Activated T-cell treated with anti-CD3 and anti-CD28 coated beads, Interleukin-2, amount 50 U/mL, for 72 hours (primary cell): Measurements from ENCODE around the gene MADCAM1. TPM values are rescaled to one million over a fixed set of nuclear protein-coding genes. Genes with fewer than 3 reads are reported as not detected.
A peak's percentile ranks its signal among the peaks of the same experiment; 100 is the strongest.
"Not testable (repeated sequence)": the region's sequence is repeated elsewhere in the genome, so short reads cannot be mapped to it uniquely, and the experiment has no call there.

Experiments used
- ATAC-seq, 2 donors: fragments of 150-1000 bp; cut with Tn5 transposase; replicated peaks in 1 of 2; 2 replicates each; pipeline ENCODE4 v1.10.0; 2021; ENCODE audit warnings: moderate library complexity in 2 of 2, mild to moderate bottlenecking in 1 of 2
- DNase-seq, 2 donors: peaks; one replicate each; pipeline ENCODE4 v3.0.0; 2021 to 2022; ENCODE audit warnings: mixed read lengths in 1 of 2
- H3K27ac Mint-ChIP-seq: one replicate; pipeline ENCODE4 v1.8.0; 2022; ENCODE audit warnings: mild to moderate bottlenecking, moderate library complexity, mixed read lengths
- H3K27me3 Mint-ChIP-seq: one replicate; pipeline ENCODE4 v1.8.0; 2022; ENCODE audit warnings: low read depth, mixed read lengths
- H3K36me3 Mint-ChIP-seq, 2 donors: one replicate each; pipeline ENCODE4 v1.8.0; 2022; ENCODE audit warnings: mixed read lengths in 2 of 2, mild to moderate bottlenecking in 1 of 2; ENCODE audit not compliant: insufficient read depth in 2 of 2
- H3K4me1 Mint-ChIP-seq: one replicate; pipeline ENCODE4 v1.8.0; 2022; ENCODE audit warnings: low read depth, mixed read lengths
- H3K4me3 Mint-ChIP-seq, 2 donors: one replicate each; pipeline ENCODE4 v1.8.0; 2022; ENCODE audit warnings: mild to moderate bottlenecking in 2 of 2, mixed read lengths in 2 of 2, moderate library complexity in 2 of 2
- H3K9me3 Mint-ChIP-seq, 2 donors: one replicate each; pipeline ENCODE4 v1.8.0; 2022; ENCODE audit warnings: mixed read lengths in 2 of 2
- total RNA-seq, 2 donors: library from RNA; stranded (reverse); gene quantifications; one replicate each; pipeline ENCODE4 v1.2.3, GENCODE V29; 2022

MADCAM1 gene
- total RNA-seq: under 1 TPM; 0.31 to 0.32 TPM

DNA sequence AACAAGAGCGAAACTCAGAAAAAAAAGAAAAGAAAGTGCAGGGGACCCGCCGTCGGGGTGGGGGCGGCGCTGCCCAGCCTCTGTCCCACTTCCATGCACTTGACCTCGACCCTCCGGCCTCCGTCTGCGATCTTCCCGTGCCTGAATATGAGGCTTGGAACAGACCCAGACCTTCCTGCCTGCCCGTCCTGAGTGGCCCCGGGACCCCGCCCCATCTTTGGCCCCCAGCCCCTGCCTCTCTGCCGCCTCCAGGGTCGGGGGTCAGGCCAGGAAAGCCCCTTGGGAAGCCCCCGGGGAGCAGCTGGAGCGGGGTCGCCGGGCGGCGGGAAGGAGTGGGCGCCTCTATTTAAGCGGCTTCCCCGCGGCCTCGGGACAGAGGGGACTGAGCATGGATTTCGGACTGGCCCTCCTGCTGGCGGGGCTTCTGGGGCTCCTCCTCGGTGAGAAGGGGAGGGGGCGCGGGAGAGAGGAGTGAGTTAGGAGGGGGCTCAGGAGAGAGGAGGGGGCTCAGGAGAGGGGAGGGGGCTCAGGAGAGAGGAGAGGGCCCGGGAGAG, at the start of gene MADCAM1:
Gene MADCAM1 (plus strand): TSS at position 375 of the 554 bp plus-strand sequence. CDS start 14 bp downstream, at position 389.
- ATAC-seq: no peak
- peak within 1 kb of the TSS in 1 of 2 donors; percentile 22 for H3K4me3 Mint-ChIP-seq
- DNase-seq: no peak
- H3K27me3 Mint-ChIP-seq: peaks cover 18% of the 10 kb centered on the region
- no peak within 1 kb of the TSS for H3K27ac Mint-ChIP-seq
- peaks cover 6% of the 10 kb centered on the region for H3K4me1 Mint-ChIP-seq
- H3K9me3 Mint-ChIP-seq: peaks cover 2 to 4% of the 10 kb centered on the region in 2 donors
- H3K36me3 Mint-ChIP-seq: peaks cover 2 to 3% of the 10 kb centered on the region in 2 donors

DNA sequence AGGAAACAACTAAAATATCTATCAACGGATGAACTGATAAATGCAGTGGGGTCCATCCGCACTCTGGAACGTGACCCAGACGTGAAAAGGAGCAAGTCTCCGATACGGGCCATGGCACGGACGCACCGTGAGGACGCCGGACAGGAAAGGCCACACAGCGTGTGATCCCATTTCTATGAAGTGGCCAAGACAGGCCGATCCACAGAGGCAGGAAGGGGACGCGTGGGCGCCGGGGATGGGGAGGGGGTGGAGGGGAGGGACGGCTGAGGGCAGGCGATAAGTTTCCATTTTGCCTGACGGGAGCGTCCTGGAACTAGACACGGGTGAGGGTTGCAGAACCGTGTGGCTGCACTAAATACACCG, 49.2 kb upstream of the MADCAM1 start:
- H3K27me3 Mint-ChIP-seq: peaks cover 2% of the 10 kb centered on the region
- DNase-seq (no peak), ATAC-seq (no peak)
- no peaks in the 10 kb centered on the region for H3K4me1 Mint-ChIP-seq
- H3K4me3 Mint-ChIP-seq: no peak overlapping the region
- H3K9me3 Mint-ChIP-seq: peaks cover 0 to 6% of the 10 kb centered on the region in 2 donors
- H3K36me3 Mint-ChIP-seq: peaks cover 4% of the 10 kb centered on the region in 2 donors
- H3K27ac Mint-ChIP-seq: no peak overlapping the region

DNA sequence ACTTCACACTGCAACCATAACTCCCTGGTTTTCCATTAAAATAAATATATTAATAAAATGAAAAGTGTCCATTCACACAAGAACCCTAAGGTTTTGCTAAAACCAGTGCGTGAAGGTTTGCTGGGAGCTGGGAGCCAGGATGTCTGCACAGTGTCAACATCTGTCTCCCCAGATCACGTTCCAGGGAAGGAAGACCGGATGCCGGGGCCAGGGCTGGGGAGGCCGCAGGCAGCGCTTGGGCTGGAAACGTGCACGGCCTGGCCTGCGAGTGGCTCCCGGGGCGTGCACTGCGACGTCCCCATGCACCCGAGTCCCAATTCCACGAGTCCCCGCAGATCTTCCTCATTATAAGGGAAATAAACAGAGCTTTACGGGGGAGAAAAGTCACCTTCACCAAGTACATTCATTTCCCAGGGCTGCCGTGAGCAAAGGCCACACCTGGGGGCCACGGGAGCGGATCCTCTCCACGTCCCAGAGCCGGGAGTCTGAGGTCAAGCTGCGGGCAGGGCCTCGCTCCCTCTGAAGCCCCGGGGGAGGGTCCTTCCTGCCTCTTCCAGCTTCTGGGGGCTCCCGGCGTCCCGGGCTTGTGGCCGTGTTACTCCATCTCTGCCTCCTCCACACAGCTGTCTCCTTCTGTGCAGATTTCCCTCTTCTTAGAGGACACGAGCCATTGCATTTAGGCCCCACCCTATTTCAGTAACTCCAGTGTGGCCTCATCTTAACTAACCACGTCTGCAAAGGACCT, 48.3 kb upstream of the MADCAM1 start:
- no peak for ATAC-seq
- no peak for DNase-seq
- Mint-ChIP-seq H3K36me3 (peaks cover 4% of the 10 kb centered on the region in 2 donors), H3K9me3 (peaks cover 0 to 5% of the 10 kb centered on the region in 2 donors), H3K27me3 (no peaks in the 10 kb centered on the region), H3K4me1 (no peaks in the 10 kb centered on the region), H3K27ac (no peak overlapping the region), H3K4me3 (no peak overlapping the region)

DNA sequence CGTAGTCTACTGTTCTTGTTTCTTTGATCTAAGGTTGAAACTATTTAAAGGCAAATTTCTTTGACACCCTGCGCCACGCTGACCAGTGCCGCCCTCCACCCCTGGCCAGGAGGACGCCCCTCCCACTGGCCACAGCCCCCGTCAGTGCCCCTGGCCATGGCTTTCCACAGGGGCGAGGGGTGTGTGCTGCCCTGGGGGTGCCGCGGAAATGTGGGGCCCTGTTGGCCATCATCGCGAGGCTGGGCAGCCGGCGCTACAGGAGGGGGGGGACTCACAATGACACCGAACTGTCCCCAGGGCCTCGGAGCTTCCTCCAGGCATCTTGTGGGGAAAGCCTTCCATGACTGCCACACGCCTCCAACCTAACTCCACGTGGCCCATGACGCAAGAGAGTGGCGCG, 46.4 kb upstream of the MADCAM1 start:
- H3K4me3 Mint-ChIP-seq: no peak overlapping the region
- no peaks in the 10 kb centered on the region for H3K4me1 Mint-ChIP-seq
- no peak for DNase-seq

DNA sequence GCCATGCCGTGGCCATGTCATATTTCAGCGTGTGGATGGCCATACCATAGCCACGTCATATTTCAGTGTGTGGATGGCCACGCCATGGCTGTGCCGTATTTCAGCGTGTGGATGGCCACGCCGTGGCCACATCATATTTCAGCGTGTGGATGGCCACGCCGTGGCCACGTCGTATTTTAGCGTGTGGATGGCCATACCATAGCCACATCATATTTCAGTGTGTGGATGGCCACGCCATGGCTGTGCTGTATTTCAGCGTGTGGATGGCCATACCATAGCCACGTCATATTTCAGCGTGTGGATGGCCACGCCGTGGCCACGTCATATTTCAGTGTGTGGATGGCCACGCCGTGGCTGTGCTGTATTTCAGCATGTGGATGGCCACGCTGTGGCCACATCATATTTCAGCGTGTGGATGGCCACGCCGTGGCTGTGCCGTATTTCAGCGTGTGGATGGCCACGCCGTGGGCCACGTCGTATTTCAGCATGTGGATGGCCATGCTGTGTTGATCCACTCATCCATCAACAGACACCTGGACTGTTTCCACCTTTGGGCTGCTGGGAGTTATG, 45.3 kb upstream of the MADCAM1 start:
- H3K9me3 Mint-ChIP-seq, H3K4me3 Mint-ChIP-seq, H3K27me3 Mint-ChIP-seq, ATAC-seq, H3K27ac Mint-ChIP-seq, H3K4me1 Mint-ChIP-seq, H3K36me3 Mint-ChIP-seq, DNase-seq: not testable (repeated sequence)

More for the DNA sequence above, 46.4 kb upstream of the MADCAM1 start:
- peaks cover 0 to 5% of the 10 kb centered on the region in 2 donors for H3K9me3 Mint-ChIP-seq
- no peak for ATAC-seq
- peaks cover 4% of the 10 kb centered on the region in 2 donors for H3K36me3 Mint-ChIP-seq
- no peaks in the 10 kb centered on the region for H3K27me3 Mint-ChIP-seq
- no peak overlapping the region for H3K27ac Mint-ChIP-seq

DNA sequence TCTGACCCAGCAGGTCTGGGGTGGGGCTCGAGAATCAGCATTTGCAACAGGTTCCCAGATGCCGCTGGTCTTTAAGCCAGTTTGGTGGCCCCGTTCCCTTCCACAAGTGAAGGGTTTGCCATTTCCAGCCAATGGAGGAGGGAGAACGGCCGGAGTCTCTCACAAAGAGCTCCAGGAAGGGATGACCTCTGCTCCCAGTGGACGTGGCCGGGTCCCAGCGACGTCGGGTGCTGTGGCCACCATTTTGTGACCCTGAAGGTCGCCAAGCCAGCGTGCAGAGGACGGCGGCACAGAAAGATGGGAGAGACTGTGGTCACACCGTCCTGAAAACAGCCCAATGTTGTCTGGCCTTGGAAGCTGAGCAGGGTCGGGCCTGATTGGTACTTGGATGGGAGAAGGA, 43.5 kb upstream of the MADCAM1 start:
- no peak for ATAC-seq
- no peak overlapping the region for H3K27ac Mint-ChIP-seq
- peaks cover 0 to 5% of the 10 kb centered on the region in 2 donors for H3K9me3 Mint-ChIP-seq

DNA sequence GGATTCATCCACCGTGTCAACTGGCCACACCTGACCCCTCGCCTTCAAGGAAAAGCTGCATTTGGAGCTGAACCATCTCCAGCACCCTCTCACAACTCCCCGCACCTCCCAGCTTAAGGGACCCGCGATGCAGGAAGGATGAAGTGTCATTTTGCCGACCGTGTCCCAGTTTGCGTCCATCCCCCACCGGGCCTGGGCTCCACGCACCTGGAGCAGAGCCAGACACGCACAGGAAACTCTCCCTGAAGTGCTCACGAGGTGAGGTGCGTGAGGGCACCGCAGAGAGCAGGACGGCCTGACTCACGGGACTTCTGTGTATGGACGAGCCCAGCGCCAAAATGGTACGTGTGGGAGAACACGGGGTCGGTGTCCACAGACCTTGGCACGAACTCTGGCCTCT, 42.7 kb upstream of the MADCAM1 start:
- no peak for ATAC-seq
- H3K4me1 Mint-ChIP-seq: no peaks in the 10 kb centered on the region
- no peak for DNase-seq
- H3K27me3 Mint-ChIP-seq: no peaks in the 10 kb centered on the region
- no peak overlapping the region for H3K27ac Mint-ChIP-seq
- peaks cover 0 to 5% of the 10 kb centered on the region in 2 donors for H3K9me3 Mint-ChIP-seq
- H3K4me3 Mint-ChIP-seq: no peak overlapping the region
- H3K36me3 Mint-ChIP-seq: peaks cover 4% of the 10 kb centered on the region in 2 donors

More for the DNA sequence above, 43.5 kb upstream of the MADCAM1 start:
- no peak for DNase-seq
- Mint-ChIP-seq H3K4me1 (no peaks in the 10 kb centered on the region), H3K4me3 (no peak overlapping the region), H3K27me3 (no peaks in the 10 kb centered on the region), H3K36me3 (peaks cover 4% of the 10 kb centered on the region in 2 donors)

DNA sequence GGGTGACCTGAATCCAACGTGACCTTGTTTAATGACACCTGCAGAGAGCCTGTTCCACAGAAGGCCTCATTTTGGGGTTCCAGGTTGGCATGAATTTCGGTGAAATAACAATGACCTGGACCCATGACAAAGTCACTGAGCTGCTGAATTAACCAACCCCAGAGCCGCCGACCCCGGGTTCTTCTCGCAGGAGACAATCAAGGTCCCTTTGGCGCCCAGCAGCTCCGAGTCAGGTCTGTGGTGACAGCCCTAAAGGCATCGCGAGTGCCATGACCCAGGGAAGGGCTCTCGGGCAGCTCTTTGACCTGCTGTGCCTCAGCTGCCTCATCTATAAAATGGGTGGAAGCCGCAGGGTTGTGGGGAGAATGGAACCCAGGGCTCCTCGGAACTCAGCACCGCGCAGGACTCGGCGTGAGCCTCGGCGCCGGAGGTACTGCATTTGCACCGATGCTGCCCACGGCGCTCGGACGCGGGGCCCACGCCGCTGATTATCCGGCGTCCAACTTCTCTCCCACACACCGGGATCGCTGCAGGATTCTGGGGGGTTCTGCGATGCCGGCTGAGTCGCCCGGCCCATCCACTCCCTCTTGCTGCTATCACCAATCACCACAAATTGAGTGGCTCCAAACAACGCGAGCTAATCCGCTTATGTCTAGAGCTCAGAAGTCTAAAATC, 41.1 kb upstream of the MADCAM1 start:
- DNase-seq: no peak

DNA sequence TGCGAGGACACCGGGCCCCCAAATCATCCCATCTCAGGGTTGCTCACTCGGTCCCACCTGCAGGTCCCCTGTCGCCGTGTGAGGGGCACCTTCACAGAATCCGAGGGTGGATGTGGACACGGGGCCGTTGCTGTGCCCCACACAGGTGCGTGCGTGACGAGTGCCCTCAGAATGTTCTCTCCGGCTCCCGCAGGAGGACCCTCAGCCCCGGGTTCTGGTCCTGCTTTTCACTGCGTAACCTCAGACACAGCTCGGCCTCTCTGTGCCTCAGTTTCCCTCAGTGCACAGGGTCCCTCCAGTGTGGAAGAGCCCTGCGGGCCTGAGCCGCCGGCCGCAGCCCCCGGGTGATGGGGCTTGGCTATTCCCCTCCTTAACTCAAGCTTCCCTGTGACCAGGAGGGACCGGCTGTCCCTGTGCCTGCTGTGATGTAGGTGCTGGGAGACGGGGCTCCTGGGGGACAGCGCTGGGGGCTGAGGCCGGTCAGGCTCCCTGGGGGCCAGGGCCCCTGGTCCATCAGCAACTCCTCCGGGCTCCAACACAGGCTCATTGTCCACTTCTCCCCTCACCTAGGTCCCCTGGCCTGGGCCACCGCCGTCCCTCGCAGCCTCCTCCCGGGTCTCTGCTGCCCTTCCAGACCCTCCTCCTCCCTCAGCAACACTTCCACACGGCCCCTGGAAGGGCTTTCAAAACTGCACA, 40.3 kb upstream of the MADCAM1 start:
- H3K27ac Mint-ChIP-seq: no peak overlapping the region

More for the DNA sequence above, 41.1 kb upstream of the MADCAM1 start:
- Mint-ChIP-seq H3K4me1 (no peaks in the 10 kb centered on the region), H3K9me3 (peaks cover 0 to 5% of the 10 kb centered on the region in 2 donors), H3K27me3 (no peaks in the 10 kb centered on the region), H3K36me3 (peaks cover 4% of the 10 kb centered on the region in 2 donors), H3K27ac (no peak overlapping the region), H3K4me3 (no peak overlapping the region)
- ATAC-seq: no peak

DNA sequence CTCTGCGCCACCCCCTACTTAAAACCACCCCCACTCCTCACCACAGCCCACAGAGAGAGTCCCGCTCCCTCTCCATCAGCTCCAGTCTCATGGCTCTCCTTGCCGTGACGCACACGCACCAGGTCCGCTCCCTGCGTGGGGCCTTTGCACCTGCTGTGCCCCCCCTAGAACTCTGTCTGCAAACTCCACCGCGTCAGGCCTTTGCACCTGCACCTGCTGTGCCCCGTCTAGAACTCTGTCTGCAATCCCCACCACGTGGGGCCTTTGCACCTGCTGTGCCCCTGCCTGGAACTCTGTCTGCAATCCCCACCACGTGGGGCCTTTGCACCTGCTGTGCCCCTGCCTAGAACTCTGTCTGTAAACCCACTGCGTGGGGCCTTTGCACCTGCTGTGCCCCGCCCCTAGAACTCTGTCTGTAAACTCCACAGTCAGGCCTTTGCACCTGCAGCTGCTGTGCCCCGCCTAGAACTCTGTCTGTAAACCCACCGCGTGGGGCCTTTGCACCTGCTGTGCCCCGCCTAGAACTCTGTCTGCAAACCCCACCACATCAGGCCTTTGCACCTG, 39.7 kb upstream of the MADCAM1 start:
- H3K36me3 Mint-ChIP-seq: no peaks in the 10 kb centered on the region
- no peak for ATAC-seq
- no peaks in the 10 kb centered on the region for H3K4me1 Mint-ChIP-seq
- H3K27me3 Mint-ChIP-seq: peaks cover 2% of the 10 kb centered on the region
- H3K9me3 Mint-ChIP-seq: no peaks in the 10 kb centered on the region
- DNase-seq: no peak
- no peak overlapping the region for H3K4me3 Mint-ChIP-seq
- no peak overlapping the region for H3K27ac Mint-ChIP-seq

More for the DNA sequence above, 40.3 kb upstream of the MADCAM1 start:
- Mint-ChIP-seq H3K36me3 (no peaks in the 10 kb centered on the region), H3K27me3 (no peaks in the 10 kb centered on the region), H3K9me3 (no peaks in the 10 kb centered on the region), H3K4me1 (no peaks in the 10 kb centered on the region), H3K4me3 (no peak overlapping the region)
- DNase-seq (no peak), ATAC-seq (no peak)

DNA sequence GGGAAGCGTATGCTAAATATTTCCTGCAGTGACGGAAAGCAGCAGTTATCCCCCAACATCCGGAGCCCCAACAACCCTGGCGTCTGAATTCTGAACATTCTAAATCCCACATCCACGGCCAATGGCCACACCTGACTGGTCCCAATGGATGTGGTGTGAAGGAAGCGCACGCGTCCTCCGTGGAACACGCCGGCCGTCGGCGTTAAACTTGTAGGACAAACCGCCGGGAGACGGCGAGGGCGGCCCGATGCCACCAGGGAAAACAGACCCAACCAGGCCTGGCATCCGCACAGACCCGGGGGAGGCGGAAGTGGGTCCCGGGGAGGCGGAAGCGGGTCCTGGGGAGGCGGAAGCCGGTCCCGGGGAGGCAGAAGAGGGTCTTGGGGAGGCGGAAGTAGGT, 38.6 kb upstream of the MADCAM1 start:
- no peak overlapping the region for H3K27ac Mint-ChIP-seq
- DNase-seq (no peak), ATAC-seq (no peak)
- H3K9me3 Mint-ChIP-seq: no peaks in the 10 kb centered on the region
- no peak overlapping the region for H3K4me3 Mint-ChIP-seq
- H3K4me1 Mint-ChIP-seq: no peaks in the 10 kb centered on the region
- H3K27me3 Mint-ChIP-seq: peaks cover 10% of the 10 kb centered on the region
- no peaks in the 10 kb centered on the region for H3K36me3 Mint-ChIP-seq

DNA sequence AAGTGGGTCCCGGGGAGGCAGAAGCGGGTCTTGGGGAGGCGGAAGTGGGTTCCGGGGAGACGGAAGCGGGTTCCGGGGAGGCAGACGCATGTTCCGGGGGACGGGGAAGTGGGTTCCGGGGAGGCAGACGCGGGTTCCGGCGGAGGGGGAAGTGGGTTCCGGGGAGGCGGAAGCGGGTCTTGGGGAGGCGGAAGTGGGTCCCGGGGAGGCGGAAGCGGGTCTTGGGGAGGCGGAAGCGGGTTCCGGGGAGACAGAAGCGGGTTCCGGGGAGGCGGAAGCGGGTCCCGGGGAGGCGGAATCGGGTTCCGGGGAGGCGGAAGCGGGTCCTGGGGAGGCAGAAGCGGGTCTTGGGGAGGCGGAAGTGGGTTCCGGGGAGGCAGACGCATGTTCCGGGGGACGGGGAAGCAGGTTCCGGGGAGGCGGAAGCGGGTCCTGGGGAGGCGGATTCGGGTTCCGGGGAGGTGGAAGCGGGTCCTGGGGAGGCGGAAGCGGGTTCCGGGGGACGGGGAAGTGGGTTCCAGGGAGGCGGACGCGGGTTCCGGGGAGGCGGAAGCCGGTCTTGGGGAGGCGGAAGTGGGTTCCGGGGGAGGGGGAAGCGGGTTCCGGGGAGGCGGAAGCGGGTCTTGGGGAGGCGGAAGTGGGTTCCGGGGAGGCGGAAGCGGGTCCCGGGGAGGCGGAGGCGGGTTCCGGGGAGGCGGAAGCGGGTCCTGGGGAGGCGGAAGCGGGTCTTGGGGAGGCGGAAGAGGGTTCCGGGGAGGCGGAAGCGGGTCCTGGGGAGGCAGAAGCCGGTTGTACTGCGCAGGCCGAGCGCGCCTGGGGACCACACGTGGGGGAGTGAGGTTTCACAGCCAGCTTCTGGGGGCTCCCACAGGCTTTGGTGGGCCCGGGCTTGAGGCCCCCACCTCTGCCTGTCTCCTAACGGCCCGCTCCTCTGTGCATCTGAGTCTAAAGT, 37.9 kb upstream of the MADCAM1 start:
- Mint-ChIP-seq H3K36me3 (no peaks in the 10 kb centered on the region), H3K27ac (no peak overlapping the region), H3K4me1 (no peaks in the 10 kb centered on the region), H3K27me3 (peaks cover 13% of the 10 kb centered on the region), H3K9me3 (no peaks in the 10 kb centered on the region), H3K4me3 (no peak overlapping the region)
- DNase-seq (no peak), ATAC-seq (no peak)
